GM12872 (cell line): Measurements from ENCODE around the gene PISD.

ENCODE experiments used
- CTCF ChIP-seq: IDR thresholded peaks from 3 replicates; pipeline ENCODE4 v1.5.1; 2011; ENCODE audit warnings: low read depth, mild to moderate bottlenecking, low read length, moderate library complexity; ENCODE audit not compliant: insufficient read depth

The PISD gene

GRCh38 chr22:31605851-31606585 lies 56.0 kb downstream of the PISD start:
- TF ChIP-seq CTCF: no peak

DNA sequence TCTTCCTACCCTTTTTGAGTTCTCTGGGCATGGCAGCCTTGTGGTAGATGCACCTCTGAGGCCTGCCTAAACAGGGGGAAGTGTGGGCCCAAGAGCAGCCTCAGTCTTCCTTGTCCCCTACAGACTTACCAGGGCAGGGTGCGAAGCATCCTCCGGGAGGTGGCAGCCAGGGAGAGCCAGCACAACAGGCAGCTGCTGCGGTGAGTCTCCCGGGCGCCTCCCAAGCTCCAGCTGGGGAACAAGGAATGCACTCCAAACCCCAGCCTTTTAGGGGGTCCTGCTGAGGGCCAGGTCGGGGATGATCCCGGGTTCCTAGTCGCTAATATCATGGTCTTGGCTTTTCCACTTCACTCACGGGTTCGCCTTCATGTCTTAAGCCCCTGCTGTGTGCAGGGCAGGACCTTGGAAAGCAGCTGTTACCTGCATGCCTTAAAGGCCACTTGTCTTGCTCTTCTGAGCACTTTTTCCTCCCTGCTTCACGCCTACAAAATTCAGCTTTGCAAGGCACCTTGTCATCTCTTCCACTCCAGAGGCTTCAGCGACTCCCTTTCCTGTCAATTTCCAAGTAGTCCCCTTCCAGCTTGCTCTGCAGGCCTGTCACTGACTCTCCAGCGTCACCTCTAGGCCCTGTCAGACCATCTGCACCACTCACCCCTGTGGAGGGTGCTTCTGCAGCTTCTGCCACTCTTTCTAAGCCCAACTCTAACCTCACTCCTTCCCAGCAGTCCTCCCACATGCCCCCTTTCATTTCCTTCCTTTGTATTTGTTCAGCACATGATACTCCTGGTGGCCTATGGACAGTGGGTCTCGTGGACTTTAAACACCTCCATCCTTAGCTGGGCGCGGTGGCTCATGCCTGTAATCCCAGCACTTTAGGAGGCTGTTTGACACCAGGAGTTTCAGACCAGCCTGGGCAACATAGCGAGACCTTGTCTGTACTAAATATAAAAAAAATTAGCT lies 57.0 kb downstream of the PISD start:
- TF ChIP-seq CTCF: no peak

- TF ChIP-seq CTCF: no peak
Measured at GRCh38 chr22:31604137-31604705, 57.8 kb downstream of the PISD start.

DNA sequence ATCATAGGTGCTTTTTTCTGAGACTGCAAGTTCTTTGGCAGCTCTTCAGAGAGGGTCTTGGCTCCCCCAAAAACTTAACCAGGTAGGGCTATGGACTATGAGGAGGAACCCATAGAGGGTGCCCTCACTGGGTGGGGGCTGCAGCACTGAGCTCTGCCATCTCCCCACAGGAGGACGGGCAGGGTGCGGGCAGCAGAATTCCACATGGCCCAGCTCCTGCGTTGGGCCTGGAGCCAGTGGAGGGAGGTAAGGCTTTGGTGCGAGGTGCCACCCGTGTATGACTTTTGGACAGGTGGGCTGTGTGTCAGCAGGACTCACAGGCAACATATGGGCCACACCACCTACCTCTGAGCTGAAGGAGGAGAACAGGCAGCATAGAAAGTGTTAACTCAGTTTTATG lies 58.4 kb downstream of the PISD start:
- no peak for TF ChIP-seq CTCF

DNA sequence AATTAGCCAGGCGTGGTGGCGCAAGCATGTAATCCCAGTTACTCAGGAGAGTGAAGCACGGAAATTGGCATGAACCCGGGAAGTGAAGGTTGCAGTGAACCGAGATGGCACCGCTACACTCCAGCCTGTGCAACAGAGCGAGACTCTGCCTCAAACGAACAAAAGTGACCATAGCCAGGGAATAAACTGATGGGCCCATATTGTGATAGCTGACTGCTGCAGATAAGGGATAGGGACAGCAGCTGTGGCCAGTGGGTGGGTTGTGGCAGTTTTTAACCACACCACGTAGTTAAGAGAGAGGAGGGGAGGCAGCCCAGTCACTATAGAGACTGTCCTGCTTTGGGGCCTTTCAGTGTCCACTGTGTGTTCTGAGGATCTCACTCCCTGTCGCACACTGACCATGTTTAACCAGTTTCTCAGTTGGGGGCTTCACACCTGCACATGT lies 58.9 kb downstream of the PISD start:
- TF ChIP-seq CTCF: no peak

GRCh38 chr22:31602259-31602952 lies 59.6 kb downstream of the PISD start:
- TF ChIP-seq CTCF: no peak
